Loucy (cell line): ENCODE data around the gene EHMT2.

Source experiments
- H2AFZ ChIP-seq: fragments of 200-600 bp; sonication (generic); 2 replicates; pipeline ENCODE4 v1.6.0; 2016; ENCODE audit warnings: antibody characterized with exemption, mild to moderate bottlenecking, low read length, moderate library complexity
- H3F3A ChIP-seq: fragments of 200-600 bp; 2 replicates; pipeline ENCODE4 v1.6.0; 2016; ENCODE audit warnings: antibody characterized with exemption, low read depth, mild to moderate bottlenecking
- H3K27me3 ChIP-seq: fragments of 200-600 bp; sonication (generic); 2 replicates; pipeline ENCODE4 v1.6.1; 2014; ENCODE audit warnings: low read length, mild to moderate bottlenecking; ENCODE audit not compliant: insufficient read depth, poor library complexity, severe bottlenecking
- H3K36me3 ChIP-seq: fragments of 200-600 bp; sonication (generic); 2 replicates; pipeline ENCODE4 v1.6.1; 2016; ENCODE audit warnings: low read length; ENCODE audit not compliant: insufficient read depth
- H3K4me1 ChIP-seq: fragments of 200-600 bp; sonication (generic); 2 replicates; pipeline ENCODE4 v1.5.1; 2014; ENCODE audit warnings: low read length, mild to moderate bottlenecking; ENCODE audit not compliant: insufficient read depth, poor library complexity, severe bottlenecking
- H3K4me2 ChIP-seq: fragments of 200-600 bp; sonication (generic); 2 replicates; pipeline ENCODE4 v1.6.0; 2014; ENCODE audit warnings: antibody characterized with exemption, low read length, low read depth, mild to moderate bottlenecking; ENCODE audit not compliant: poor library complexity, severe bottlenecking
- H3K4me3 ChIP-seq: fragments of 200-600 bp; sonication (generic); 2 replicates; pipeline ENCODE4 v1.5.1; 2014; ENCODE audit warnings: low read length, mild to moderate bottlenecking, mixed read lengths; ENCODE audit not compliant: poor library complexity, severe bottlenecking
- H3K79me2 ChIP-seq: fragments of 200-600 bp; sonication (generic); 2 replicates; pipeline ENCODE4 v1.6.1; 2014; ENCODE audit warnings: low read length; ENCODE audit not compliant: insufficient read depth
- H3K9ac ChIP-seq: fragments of 200-600 bp; sonication (generic); 2 replicates; pipeline ENCODE4 v1.6.0; 2014; ENCODE audit warnings: mild to moderate bottlenecking, low read depth, low read length, moderate library complexity; ENCODE audit not compliant: poor library complexity, severe bottlenecking
- H3K9me2 ChIP-seq: fragments of 200-600 bp; sonication (generic); replicated peaks from 2 replicates; pipeline ENCODE4 v1.6.1; 2016; ENCODE audit warnings: low read depth, low read length, mixed read lengths
- H3K9me3 ChIP-seq: fragments of 200-600 bp; sonication (generic); 2 replicates; pipeline ENCODE4 v1.6.1; 2014; ENCODE audit warnings: mild to moderate bottlenecking, antibody characterized with exemption, low read length, low read depth; ENCODE audit not compliant: insufficient read depth
- H4K20me1 ChIP-seq: fragments of 200-600 bp; sonication (generic); 2 replicates; pipeline ENCODE4 v1.6.0; 2014; ENCODE audit warnings: antibody characterized with exemption, low read length, mild to moderate bottlenecking; ENCODE audit not compliant: insufficient read depth, poor library complexity, severe bottlenecking
- CTCF ChIP-seq: fragments of 200-600 bp; sonication (generic); conservative IDR thresholded peaks from 2 replicates; pipeline ENCODE4 v1.5.1; 2014; ENCODE audit warnings: mild to moderate bottlenecking, antibody characterized with exemption, low read length
- EZH2phosphoT487 ChIP-seq: fragments of 200-600 bp; IDR thresholded peaks from 2 replicates; pipeline ENCODE4 v1.6.1; 2018; ENCODE audit warnings: antibody characterized with exemption, mild to moderate bottlenecking, moderate library complexity, borderline replicate concordance

EHMT2 gene

GRCh38 chr6:31896856-31897611 lies 464 bp downstream of the EHMT2 start:
- Histone ChIP-seq H3K36me3 (peaks cover 20% of the 10 kb centered on the region; the same call in 1 of the 2 replicates), H3K9me3 (no peaks in the 10 kb centered on the region), H3K4me3 (peak overlapping the region; percentile 79), H3K9ac (peak overlapping the region; percentile 83), H3K4me2 (peak overlapping the region; percentile 98), H3K27me3 (peaks cover 4% of the 10 kb centered on the region), H4K20me1 (peaks cover 26% of the 10 kb centered on the region), H3K79me2 (peaks cover 65% of the 10 kb centered on the region), H3K4me1 (peaks cover 42% of the 10 kb centered on the region), H3F3A (no peaks in the 10 kb centered on the region), H3K9me2 (no peaks in the 10 kb centered on the region), H2AFZ (peak overlapping the region; percentile 85; the same call in 1 of the 2 replicates)
- TF ChIP-seq CTCF: no peak
- no peak for TF ChIP-seq EZH2phosphoT487

- H4K20me1 ChIP-seq: peaks cover 26% of the 10 kb centered on the region
- H2AFZ ChIP-seq: no peak overlapping the region
- H3K27me3 ChIP-seq: peaks cover 4% of the 10 kb centered on the region
- H3K9me3 ChIP-seq: no peaks in the 10 kb centered on the region
- TF ChIP-seq EZH2phosphoT487 (no peak), CTCF (no peak)
- peak overlapping the region; percentile 83 for H3K9ac ChIP-seq
- H3K79me2 ChIP-seq: peaks cover 62% of the 10 kb centered on the region
- H3K4me2 ChIP-seq: peak overlapping the region; percentile 98
- H3K36me3 ChIP-seq: peaks cover 25% of the 10 kb centered on the region; the same call in 1 of the 2 replicates
- peak overlapping the region; percentile 79 for H3K4me3 ChIP-seq
- H3K9me2 ChIP-seq: no peaks in the 10 kb centered on the region
- H3K4me1 ChIP-seq: peaks cover 42% of the 10 kb centered on the region
- no peaks in the 10 kb centered on the region for H3F3A ChIP-seq
Observed at GRCh38 chr6:31896493-31896855, 1.0 kb downstream of the EHMT2 start.

- H3K4me2 ChIP-seq: peak overlapping the region; percentile 54
Observed at GRCh38 chr6:31892821-31893220, 4.7 kb downstream of the EHMT2 start.

More at GRCh38 chr6:31892821-31893220, 4.7 kb downstream of the EHMT2 start:
- H3K9me3 ChIP-seq: no peaks in the 10 kb centered on the region
- TF ChIP-seq EZH2phosphoT487: no peak
- no peak for TF ChIP-seq CTCF
- peaks cover 30% of the 10 kb centered on the region for H3K79me2 ChIP-seq
- peaks cover 49% of the 10 kb centered on the region; the same call in 1 of the 2 replicates for H3K36me3 ChIP-seq
- H4K20me1 ChIP-seq: peaks cover 21% of the 10 kb centered on the region
- no peak overlapping the region for H3K4me3 ChIP-seq
- peaks cover 4% of the 10 kb centered on the region for H3K27me3 ChIP-seq
- no peak overlapping the region for H2AFZ ChIP-seq
- H3K9me2 ChIP-seq: no peaks in the 10 kb centered on the region
- H3F3A ChIP-seq: no peaks in the 10 kb centered on the region
- H3K9ac ChIP-seq: peak overlapping the region; percentile 40
- peaks cover 28% of the 10 kb centered on the region for H3K4me1 ChIP-seq
